Activated T-helper 9 cell treated with anti-CD3 and anti-CD28 coated beads, Interleukin-2, amount 50 U/mL, for 16 hours (primary cell): ENCODE results near the gene STAT5B.

Source experiments
- DNase-seq: peaks from one replicate; pipeline ENCODE4 v3.0.0-alpha.2; 2020; ENCODE audit warnings: low read depth

The STAT5B gene

DNA sequence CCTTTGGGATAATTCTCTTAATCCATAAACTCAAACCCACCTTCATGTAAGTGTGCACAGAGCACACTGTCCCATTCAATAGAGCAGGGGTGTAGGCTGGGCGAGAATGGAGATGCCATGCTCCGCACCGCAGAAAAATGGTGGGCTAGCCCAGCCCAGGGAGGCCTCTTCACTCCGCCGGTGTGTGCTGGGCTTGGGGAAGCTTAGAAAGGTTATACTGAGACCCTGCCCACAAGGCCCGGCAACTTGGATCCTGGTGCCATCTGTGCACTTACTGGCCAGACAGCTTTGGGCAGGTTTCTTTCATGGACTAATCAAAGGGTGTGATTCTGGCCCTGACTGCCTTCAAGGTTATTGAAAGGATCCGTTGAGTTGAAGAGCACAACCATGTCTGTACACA is 8.4 kb upstream of the STAT5B start:
- no peak for DNase-seq

GRCh38 chr17:42284024-42284369 is 7.8 kb upstream of the STAT5B start:
- no peak for DNase-seq

GRCh38 chr17:42283241-42284023 is 7.2 kb upstream of the STAT5B start:
- no peak for DNase-seq

DNA sequence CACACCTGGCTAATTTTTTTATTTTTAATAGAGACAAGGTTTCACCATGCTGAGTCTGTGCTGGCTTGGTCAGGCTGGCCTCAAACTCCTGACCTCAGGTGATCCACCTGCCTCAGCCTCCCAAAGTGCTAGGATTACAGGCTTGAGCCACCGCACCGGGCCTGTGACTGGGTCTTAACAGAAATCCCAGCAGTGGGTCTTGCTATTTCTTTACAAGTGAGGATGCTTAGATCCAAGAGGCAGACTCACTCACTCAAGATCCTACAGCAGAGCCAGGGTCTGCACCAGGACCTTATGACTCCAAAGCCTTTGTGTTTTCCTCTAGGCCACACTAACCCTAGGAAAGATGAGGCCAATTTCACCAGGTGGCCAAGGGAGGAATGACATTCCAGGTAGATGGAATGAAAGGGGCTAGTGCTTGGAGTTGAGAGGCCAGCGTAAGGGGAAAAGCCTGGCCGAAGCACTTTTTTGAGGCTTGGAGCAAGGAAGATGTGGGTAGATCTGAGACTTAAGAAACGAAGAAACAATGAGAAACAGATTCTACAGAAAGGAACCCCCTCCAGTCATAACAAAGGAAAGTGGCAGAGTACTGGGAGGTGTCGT is 6.4 kb upstream of the STAT5B start:
- DNase-seq, result no peak

- DNase-seq, result no peak
Observed at GRCh38 chr17:42281571-42282096, 5.4 kb upstream of the STAT5B start.

DNA sequence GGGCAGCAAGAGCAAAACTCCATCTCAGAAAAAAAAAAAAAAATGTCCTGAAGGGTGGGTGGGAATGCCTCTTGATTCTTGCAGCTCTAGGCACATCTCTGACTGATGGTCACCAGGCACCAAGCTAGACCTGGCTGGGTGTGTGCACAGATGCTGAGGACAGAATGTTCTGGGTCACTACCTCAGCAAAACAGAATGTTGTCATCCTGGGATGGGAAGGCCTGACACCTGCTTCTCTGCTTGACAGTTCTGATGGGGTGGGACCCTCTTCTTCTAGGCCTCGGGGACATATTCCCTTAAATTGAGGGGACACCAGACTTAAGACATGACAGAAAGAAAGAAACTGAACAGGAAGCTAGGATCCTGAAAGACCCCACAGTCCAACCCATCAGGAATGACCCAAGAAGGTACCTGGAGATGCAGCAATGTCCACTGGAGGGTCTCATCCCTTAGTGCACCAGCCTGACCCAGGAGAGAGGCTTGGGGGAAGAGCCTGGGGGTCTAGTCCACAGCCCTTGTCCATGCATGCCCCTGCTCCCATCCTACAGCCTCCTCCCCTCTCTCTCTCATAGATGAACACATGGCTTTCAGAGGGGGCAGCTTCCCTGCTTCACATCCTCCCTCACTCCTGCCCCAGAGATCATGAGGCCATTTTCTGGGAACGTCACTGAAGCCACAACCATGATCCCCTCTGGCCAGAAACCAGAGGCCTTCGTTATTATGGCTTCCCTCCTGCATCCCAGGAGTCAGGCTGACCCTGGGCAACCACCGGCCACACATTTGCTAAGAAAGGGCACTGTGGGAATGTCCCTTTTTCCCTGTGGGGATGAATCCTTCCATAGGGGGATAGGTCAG is 3.8 kb upstream of the STAT5B start:
- DNase-seq, result no peak

GRCh38 chr17:42277342-42277712 is 1.1 kb upstream of the STAT5B start:
- DNase-seq, result no peak

DNA sequence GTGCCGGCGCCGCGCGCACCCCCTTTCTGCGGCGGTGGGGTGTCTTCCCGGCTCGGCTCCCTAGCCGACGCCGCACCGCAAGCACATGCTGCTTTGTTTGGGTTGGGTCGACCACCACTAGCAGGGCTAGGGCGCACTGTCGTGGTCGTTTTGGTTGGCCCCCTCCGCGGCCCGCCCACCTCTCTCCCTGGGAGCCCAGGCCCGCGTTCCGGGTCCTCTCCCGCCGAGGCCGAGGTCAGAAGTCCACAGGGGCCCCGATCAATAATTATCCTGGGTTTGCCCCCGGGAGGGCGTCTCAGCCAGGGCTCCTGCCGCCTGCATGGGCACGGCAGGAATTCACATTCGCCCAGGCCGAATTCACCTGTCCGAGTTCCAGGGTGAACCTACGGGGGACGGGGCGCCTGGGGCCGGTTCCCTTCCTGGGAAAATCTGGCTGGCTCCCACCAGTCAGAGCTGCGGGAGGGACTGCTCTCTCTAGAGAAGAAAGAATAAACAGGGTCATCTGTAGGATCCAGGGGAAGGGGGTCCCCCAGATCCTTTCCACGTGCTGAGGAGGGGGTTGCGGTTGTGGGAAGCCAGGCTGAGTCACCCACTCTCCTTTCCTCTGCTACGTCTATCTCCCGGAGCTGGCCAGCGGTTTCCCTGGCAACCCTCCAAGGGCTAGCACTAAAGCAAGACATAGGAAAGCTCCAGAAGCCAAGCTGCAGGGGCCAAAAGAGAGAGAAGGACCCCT is 584 bp upstream of the STAT5B start:
- peak; percentile 25 for DNase-seq

DNA sequence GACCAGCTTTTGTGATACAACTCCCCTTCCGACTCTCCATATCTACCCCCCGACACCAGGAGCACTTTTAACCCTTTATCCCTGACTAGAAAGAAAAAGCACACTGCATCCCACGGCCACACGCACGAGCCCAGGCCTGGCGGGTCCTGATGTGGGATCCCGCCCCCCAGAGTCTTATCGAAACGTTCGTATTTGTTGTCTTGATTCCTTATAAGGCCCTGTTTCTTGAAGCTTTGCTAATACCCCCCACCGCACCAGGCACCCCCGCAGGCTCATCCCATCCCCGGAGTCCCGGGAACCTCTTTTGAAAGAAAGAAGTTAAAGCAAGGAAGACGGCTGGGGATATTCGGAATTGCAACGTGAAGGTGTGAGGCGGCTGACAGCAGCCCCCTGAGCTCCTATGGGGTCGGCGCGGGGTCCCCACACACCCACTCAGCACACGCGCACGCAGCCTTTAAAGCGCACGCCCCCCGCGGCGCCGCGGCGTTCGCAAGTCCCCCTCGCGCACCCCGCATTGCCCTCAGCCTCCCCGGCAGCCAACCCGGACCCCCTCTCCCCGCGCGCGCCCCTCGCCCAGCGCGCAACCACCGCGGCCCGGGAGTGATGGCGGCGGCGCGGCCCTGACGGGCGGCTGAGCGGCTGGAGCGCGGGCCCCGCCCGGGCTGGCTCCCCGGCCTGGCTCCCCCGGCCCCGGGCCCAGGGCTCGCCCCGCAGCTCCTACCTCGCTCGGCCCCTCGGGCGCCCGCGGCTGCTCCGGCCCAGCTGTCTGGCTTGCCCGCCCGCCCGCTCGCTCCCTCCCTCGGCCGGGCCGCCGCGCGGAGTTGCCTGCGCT is 448 bp downstream of the STAT5B start:
- peak; percentile 21 for DNase-seq

GRCh38 chr17:42274812-42275526 is 1.2 kb downstream of the STAT5B start:
- no peak for DNase-seq

DNA sequence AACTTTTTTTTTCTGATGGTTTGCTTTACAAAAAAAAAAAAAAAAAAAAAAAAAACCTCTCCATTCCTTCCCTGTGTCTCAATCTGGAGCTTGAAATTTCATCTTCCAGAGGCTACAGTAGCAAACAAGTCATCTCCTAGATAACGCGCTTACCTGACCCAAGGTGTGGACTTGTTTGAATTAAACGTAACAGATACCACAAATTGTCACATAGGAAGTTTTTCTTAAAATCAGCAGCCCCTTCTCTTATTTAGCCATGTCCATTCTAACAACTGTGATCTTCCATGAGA is 2.0 kb downstream of the STAT5B start:
- DNase-seq, result no peak

DNA sequence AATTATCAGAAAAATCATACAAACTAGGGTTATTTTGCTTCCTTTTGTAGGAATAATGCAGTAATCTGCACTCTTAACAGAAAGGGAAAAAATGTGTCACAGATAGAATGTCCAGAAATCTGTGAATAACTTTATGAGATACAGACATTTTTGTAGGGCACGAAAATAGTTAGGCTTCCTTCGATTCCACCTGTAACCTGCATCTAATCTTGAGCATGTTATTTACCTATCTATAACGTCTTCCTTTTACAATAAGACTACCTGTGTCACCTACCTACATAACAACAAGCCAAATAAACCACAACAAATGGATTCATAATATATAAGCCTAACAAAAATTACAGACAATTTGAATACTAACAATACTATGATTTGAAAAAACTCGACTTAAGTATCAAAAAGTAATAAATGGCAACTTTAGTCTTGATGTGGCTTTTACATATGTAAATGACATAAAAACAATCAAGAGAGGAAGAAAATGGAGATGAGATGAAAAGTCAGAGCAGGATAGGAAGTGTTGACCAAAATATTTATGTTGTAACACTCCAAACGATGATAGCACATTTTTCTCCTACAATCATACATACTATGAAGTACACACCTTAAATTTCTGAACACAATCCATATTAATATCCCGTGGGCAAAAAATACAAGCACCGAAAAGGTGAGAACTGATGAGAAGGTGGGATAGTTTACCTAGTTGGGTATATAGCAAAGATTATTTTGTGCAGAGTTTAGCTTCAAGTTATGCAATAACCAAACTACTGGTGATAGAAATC is 2.5 kb downstream of the STAT5B start:
- DNase-seq, result no peak

DNA sequence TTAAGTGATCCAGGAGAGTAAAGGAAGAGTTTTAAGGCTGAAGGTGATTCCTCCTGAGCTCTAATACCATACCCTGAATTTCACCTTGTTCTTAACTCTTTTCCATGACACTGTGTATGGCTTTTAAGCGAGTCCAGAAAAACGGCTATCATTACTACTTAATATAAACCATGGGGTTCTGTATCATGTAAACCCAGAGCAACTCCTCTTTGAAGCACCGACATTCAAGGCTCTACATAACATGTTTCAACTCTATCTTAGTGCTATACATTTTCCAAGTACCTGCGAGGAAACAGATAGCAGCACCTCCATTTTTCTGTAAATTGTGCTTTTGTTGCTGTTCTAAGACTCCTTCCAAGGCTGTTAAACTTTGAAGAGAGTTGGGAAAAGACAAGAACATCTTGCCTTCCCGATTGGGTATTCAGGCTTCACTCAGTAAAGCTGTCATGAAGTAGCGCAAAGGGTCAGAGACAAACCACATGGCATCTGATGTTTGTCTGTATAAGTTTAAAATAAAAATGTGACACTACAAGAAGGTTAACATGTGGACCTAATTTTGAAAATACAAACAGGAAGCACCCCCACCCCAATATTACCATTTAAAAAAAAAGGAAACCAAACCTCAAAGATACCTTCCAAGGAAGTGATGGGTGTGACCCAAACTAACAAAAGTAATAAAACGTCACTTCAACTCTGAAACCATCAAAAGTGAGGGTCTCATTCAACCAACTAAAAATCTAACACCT is 3.9 kb downstream of the STAT5B start:
- no peak for DNase-seq

- no peak for DNase-seq
Observed at GRCh38 chr17:42271779-42272035, 4.5 kb downstream of the STAT5B start.

- no peak for DNase-seq
Observed at GRCh38 chr17:42271006-42271778, 5.0 kb downstream of the STAT5B start.

- no peak for DNase-seq
Observed at GRCh38 chr17:42270596-42270995, 5.6 kb downstream of the STAT5B start.

DNA sequence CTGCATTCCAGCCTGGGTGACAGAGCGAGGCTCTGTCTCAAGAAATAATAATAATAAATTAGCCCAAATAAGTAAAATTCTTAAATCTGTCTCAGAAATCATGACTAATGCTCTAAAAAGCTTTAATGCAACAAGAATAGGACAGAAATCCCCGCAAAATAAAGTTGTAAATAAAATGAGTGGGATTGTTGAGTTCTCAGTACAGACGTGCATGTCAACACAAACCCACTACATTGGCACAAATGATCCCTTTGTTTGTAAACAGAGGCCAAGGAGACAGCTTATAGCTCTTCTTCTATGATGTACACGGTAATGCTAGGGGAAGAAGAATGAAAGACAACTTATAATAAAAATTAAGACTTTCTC is 6.0 kb downstream of the STAT5B start:
- DNase-seq, result no peak

- no peak for DNase-seq
Observed at GRCh38 chr17:42268236-42268635, 8.0 kb downstream of the STAT5B start.
